Measurements from ENCODE around the gene ANKDD1B. TPM values are rescaled to one million over a fixed set of nuclear protein-coding genes. Genes with fewer than 3 reads are reported as not detected.

The ANKDD1B gene
- total and polyA plus RNA-seq, 2 of the 8 experiments (the other 6 are each of a cell fraction or from before 2014, with no cell fraction given), result 0.08 to 0.22 TPM

DNA sequence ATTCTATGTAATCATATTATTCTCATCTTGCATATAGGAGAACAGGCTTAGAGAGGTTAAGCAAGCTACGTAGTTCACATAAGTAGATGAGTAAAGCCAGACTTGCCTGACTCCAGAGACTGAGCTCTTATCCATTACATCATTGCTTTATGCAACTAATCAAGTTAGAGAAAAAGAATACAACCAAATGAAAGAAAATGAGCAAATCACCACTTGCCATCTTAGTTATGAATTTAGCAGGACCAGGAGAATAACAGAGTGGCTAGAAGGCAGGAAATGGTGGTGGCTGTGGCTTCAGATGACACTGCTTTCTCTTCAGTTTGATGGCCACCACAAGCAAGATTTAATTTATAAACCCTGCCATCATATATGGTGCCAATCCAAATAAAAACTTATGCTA lies 79.4 kb downstream of the ANKDD1B start:
- no peak overlapping the region for H3K56ac ChIP-seq (replicated peaks; ENCODE audit: insufficient read length, low read depth, low read length)
- no peak overlapping the region for H2BK20ac ChIP-seq (ENCODE audit: low read length)
- H2AK5ac ChIP-seq (ENCODE audit: low read depth, low read length), result no peak overlapping the region
- CTCF ChIA-PET (ENCODE audit: partially characterized antibody), result interaction anchor here (1.0 kb wide), 1 partner anchor 9 kb away, joined by 5 read pairs; no protein-coding TSS in a partner anchor
- no peak overlapping the region for H3K4me3 ChIP-seq (ENCODE audit: extremely low read depth in 1 of 4, insufficient read depth in 2 of 4, low read depth in 3 of 4, low read length in 4 of 4)
- TF ChIP-seq RFX5 (IDR thresholded peaks at IDR 0.05; ENCODE audit: borderline replicate concordance, low read depth, low read length), result no peak
- WGBS, 2 experiments (ENCODE audit: extremely low coverage in 1 of 2, insufficient coverage in 1 of 2, insufficient read length in 1 of 2, insufficient replicate concordance in 2 of 2, low coverage in 1 of 2, low lambda C conversion rate in 2 of 2, missing lambda C conversion rate in 1 of 2), result 100% methylated on average over 1 of the region's 1 CpG; no CpG with 5 or more reads in 1 of the 2 experiments
- no peak overlapping the region for H2BK5ac ChIP-seq (ENCODE audit: low read depth, low read length)
- no peak overlapping the region for H3K9ac ChIP-seq (replicated peaks in 1 of 4; ENCODE audit: extremely low read depth in 1 of 4, low read depth in 3 of 4, low read length in 3 of 4)
- no peak overlapping the region for H3K14ac ChIP-seq (ENCODE audit: insufficient read length)
- DNase-seq (ENCODE audit: low read depth in 1 of 2, low spot score in 2 of 2), result no peak
- no peaks in the 10 kb centered on the region for H4K20me1 ChIP-seq (replicated peaks in 1 of 2; ENCODE audit: control insufficient read depth in 1 of 2, insufficient read depth in 2 of 2, low read length in 2 of 2)
- H2AFZ ChIP-seq (ENCODE audit: low read length), result no peak overlapping the region
- H3K27ac ChIP-seq (ENCODE audit: low read depth, low read length), result no peak overlapping the region
- peaks cover 0 to 28% (median 0%) of the 10 kb centered on the region in 4 experiments; a peak in 2 of 8 replicates for H3K36me3 ChIP-seq (ENCODE audit: control insufficient read depth in 2 of 4, insufficient read depth in 4 of 4, low read length in 3 of 4)
- no peaks in the 10 kb centered on the region for H3K4me1 ChIP-seq (replicated peaks in 1 of 4; ENCODE audit: control insufficient read depth in 3 of 4, insufficient read depth in 4 of 4, low read length in 3 of 4)
- H3K79me1 ChIP-seq (ENCODE audit: low read depth, low read length), result no peaks in the 10 kb centered on the region
- H3K18ac ChIP-seq (ENCODE audit: extremely low read depth, low read length), result no peak overlapping the region
- no peak overlapping the region for H2BK12ac ChIP-seq (ENCODE audit: low read depth, low read length)
- no peak overlapping the region for H2BK15ac ChIP-seq (ENCODE audit: low read length)
- no peaks in the 10 kb centered on the region for H3K79me2 ChIP-seq (ENCODE audit: control insufficient read depth in 1 of 2, insufficient read depth in 2 of 2, low read length in 2 of 2)
- POLR2A ChIA-PET (ENCODE audit: partially characterized antibody), result no interaction called here
- H4K91ac ChIP-seq (replicated peaks; ENCODE audit: insufficient read length, low read length), result no peak overlapping the region
- no peaks in the 10 kb centered on the region for H3K9me3 ChIP-seq (ENCODE audit: insufficient read depth in 2 of 2, low read depth in 1 of 2, low read length in 1 of 2)
- no peak overlapping the region for H2BK120ac ChIP-seq (replicated peaks; ENCODE audit: low read depth, low read length)
- no peak overlapping the region for H3K4me2 ChIP-seq (ENCODE audit: insufficient read depth in 1 of 2, low read depth in 2 of 2, low read length in 2 of 2)
- no peak overlapping the region for H4K8ac ChIP-seq (ENCODE audit: extremely low read depth, insufficient read depth, low read length)
- FAIRE-seq, result no peak
- no peak overlapping the region for H4K5ac ChIP-seq (ENCODE audit: insufficient read length, low read depth, low read length)
- H3K4ac ChIP-seq (replicated peaks; ENCODE audit: insufficient read length, low read depth, low read length), result no peak overlapping the region
- H3K23me2 ChIP-seq (ENCODE audit: low read depth, low read length), result no peaks in the 10 kb centered on the region
- no peaks in the 10 kb centered on the region for H3K27me3 ChIP-seq (replicated peaks in 1 of 4; ENCODE audit: control insufficient read depth in 3 of 4, extremely low read depth in 1 of 4, insufficient read depth in 3 of 4, low read length in 3 of 4)
- H3K23ac ChIP-seq (ENCODE audit: insufficient read length), result no peak overlapping the region

Measured in H1 (cell line).